ENCODE data around the gene FREM2.

- TF ChIP-seq POLR2A (IDR thresholded peaks at IDR 0.05) (no peak), CTCF (IDR thresholded peaks at IDR 0.05) (no peak)
These were observed 6.0 kb upstream of the FREM2 start for GRCh38 chr13:38680912-38681311.

All from body of pancreas (tissue), 4 donors.